ENCODE measurements around the gene PCDHA10. TPM values are rescaled to one million over a fixed set of nuclear protein-coding genes. Genes with fewer than 3 reads are reported as not detected.
A peak's percentile ranks its signal among the peaks of the same experiment; 100 is the strongest.

Gene PCDHA10
- polyA plus RNA-seq, 2 of the 4 experiments (the other 2 are of a cell fraction) = 0.01 to 0.06 TPM

DNA sequence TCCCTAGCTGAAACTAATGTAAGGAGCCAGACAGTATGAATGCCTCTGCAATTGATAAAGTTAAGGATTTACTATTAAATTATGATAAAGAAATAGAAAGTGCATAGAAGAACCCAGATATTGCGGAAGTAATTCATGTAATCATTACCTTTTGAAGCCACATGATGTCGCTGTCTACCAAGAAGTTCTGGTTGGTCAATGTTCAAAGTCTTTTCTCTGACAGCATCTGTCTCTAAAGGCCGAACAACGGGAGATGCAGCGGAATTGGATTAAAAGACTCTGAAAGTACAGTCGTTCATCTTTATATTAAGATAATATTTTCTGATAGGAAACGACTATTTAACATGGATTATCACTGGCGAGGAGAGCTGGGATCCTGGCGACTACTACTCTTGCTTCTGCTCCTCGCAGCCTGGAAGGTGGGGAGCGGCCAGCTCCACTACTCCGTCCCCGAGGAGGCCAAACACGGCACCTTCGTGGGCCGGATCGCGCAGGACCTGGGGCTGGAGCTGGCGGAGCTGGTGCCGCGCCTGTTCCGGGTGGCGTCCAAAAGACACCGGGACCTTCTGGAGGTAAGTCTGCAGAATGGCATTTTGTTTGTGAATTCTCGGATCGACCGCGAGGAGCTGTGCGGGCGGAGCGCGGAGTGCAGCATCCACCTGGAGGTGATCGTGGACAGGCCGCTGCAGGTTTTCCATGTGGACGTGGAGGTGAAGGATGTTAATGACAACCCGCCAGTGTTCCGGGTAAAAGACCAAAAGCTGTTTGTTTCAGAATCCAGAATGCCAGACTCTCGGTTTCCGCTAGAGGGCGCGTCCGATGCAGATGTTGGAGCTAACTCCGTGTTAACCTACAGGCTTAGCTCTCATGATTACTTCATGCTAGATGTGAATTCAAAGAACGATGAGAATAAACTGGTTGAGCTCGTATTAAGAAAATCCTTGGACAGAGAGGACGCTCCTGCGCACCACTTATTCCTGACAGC, 14.4 kb upstream of the PCDHA10 start, which contains the start of gene PCDHA8:
PCDHA8 (plus strand) TSS at position 210 of the 985 bp plus-strand sequence; CDS start at position 345, 135 bp downstream.
- Histone ChIP-seq H3K4me2 (peak within 1 kb of the TSS; percentile 55), H3K27ac (no peak within 1 kb of the TSS), H3K9me3 (0 out of 3 replicates have a peak, but pooled peaks cover 3% of the 10 kb centered on the region), H3K4me3 (peak within 1 kb of the TSS; percentile 42), H3K4me1 (no peaks in the 10 kb centered on the region)
- TF ChIP-seq MAFK (IDR thresholded peaks at IDR 0.05; ENCODE audit: partially characterized antibody) (no peak), SMC3 (IDR thresholded peaks at IDR 0.05) (0 out of 3 replicates have a peak, but pooled peaks have one; percentile 12), RAD21 (conservative IDR thresholded peaks at IDR 0.05 in 1 of 2, IDR thresholded peaks at IDR 0.05 in 1 of 2) (peak; percentile 50 to 55), CTCF (IDR thresholded peaks at IDR 0.05) (peak; percentile 33; the same call in 1 of the 3 replicates)
- CTCF ChIA-PET = interaction anchor here (0.6 to 2.4 kb wide), 28 partner anchors 8 to 528 kb away, joined by 3 to 18 read pairs (median 3); partner anchors contain the start of genes PCDHA1, PCDHA11, PCDHA12 and PCDHA5
- ATAC-seq (peak; percentile 78 to 82; a peak in 5 of 6 replicates), DNase-seq (ENCODE audit: low read depth in 1 of 2, low spot score in 1 of 2) (peak; percentile 20 to 46), FAIRE-seq (no peak)
- 54% methylated on average over 40 of the region's 47 CpGs for WGBS (ENCODE audit: missing lambda C conversion rate)
- POLR2A ChIA-PET = no interaction called here

DNA sequence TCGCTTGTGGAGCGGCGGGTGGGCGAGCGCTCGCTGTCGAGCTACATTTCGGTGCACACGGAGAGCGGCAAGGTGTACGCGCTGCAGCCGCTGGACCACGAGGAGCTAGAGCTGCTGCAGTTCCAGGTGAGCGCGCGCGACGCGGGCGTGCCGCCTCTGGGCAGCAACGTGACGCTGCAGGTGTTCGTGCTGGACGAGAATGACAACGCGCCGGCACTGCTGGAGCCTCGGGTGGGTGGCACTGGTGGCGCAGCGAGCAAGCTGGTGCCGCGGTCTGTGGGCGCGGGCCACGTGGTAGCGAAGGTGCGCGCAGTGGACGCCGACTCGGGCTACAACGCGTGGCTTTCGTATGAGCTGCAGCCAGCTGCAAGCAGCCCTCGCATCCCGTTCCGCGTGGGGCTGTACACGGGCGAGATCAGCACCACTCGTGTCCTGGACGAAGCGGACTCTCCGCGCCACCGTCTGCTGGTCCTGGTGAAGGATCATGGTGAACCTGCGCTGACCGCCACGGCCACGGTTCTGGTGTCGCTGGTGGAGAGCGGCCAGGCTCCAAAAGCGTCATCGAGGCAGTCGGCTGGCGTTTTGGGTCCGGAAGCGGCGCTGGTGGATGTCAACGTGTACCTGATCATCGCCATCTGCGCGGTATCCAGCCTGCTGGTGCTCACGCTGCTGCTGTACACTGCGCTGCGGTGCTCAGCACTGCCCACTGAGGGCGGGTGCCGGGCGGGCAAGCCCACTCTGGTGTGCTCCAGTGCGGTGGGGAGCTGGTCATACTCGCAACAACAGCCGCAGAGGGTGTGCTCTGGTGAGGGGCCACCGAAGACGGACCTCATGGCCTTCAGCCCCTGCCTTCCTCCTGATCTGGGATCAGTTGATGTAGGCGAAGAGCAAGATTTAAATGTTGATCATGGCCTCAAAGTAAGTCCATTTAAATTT, 12.6 kb upstream of the PCDHA10 start:
- DNase-seq (ENCODE audit: low read depth in 1 of 2, low spot score in 1 of 2) (no peak), FAIRE-seq (no peak), ATAC-seq (no peak)
- no peak overlapping the region for H3K4me2 ChIP-seq
- TF ChIP-seq BCL3 (IDR thresholded peaks at IDR 0.05) = no peak
- TF ChIP-seq MAX (IDR thresholded peaks at IDR 0.05) = no peak
- no peak for TF ChIP-seq HDAC2 (IDR thresholded peaks at IDR 0.05)
- no peak for TF ChIP-seq NR3C1 (IDR thresholded peaks at IDR 0.05)
- no peak for TF ChIP-seq POLR2AphosphoS2 (conservative IDR thresholded peaks at IDR 0.05; ENCODE audit: low read length)
- no peak for TF ChIP-seq CBX2 (IDR thresholded peaks at IDR 0.05; ENCODE audit: borderline replicate concordance, low read depth)
- TF ChIP-seq JUNB (IDR thresholded peaks at IDR 0.05) = no peak
- TF ChIP-seq, protein P1, sequence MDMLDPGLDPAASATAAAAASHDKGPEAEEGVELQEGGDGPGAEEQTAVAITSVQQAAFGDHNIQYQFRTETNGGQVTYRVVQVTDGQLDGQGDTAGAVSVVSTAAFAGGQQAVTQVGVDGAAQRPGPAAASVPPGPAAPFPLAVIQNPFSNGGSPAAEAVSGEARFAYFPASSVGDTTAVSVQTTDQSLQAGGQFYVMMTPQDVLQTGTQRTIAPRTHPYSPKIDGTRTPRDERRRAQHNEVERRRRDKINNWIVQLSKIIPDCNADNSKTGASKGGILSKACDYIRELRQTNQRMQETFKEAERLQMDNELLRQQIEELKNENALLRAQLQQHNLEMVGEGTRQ (IDR thresholded peaks at IDR 0.05) = no peak
- TF ChIP-seq ZNF302 (CRISPR knock-in tag; IDR thresholded peaks at IDR 0.05) = no peak
- no peak for TF ChIP-seq FOSL2 (IDR thresholded peaks at IDR 0.05)
- no peak for TF ChIP-seq FOSL2 (CRISPR knock-in tag; IDR thresholded peaks at IDR 0.05)
- no peak for TF ChIP-seq ELK1 (IDR thresholded peaks at IDR 0.05; ENCODE audit: low read depth, low read length)
- TF ChIP-seq, protein P2, sequence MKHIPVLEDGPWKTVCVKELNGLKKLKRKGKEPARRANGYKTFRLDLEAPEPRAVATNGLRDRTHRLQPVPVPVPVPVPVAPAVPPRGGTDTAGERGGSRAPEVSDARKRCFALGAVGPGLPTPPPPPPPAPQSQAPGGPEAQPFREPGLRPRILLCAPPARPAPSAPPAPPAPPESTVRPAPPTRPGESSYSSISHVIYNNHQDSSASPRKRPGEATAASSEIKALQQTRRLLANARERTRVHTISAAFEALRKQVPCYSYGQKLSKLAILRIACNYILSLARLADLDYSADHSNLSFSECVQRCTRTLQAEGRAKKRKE (CRISPR knock-in tag; IDR thresholded peaks at IDR 0.05; ENCODE audit: low read depth) = no peak
- TF ChIP-seq, protein P3, sequence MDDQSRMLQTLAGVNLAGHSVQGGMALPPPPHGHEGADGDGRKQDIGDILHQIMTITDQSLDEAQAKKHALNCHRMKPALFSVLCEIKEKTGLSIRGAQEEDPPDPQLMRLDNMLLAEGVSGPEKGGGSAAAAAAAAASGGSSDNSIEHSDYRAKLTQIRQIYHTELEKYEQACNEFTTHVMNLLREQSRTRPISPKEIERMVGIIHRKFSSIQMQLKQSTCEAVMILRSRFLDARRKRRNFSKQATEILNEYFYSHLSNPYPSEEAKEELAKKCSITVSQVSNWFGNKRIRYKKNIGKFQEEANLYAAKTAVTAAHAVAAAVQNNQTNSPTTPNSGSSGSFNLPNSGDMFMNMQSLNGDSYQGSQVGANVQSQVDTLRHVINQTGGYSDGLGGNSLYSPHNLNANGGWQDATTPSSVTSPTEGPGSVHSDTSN (IDR thresholded peaks at IDR 0.05) = no peak
- TF ChIP-seq HOXA7 (CRISPR knock-in tag; IDR thresholded peaks at IDR 0.05) = no peak
- TF ChIP-seq CHD4 (IDR thresholded peaks at IDR 0.05; ENCODE audit: borderline replicate concordance) = no peak
- TF ChIP-seq HOXB5 (CRISPR knock-in tag; IDR thresholded peaks at IDR 0.05) = no peak
- TF ChIP-seq PHF8 (IDR thresholded peaks at IDR 0.05; ENCODE audit: borderline replicate concordance, low read depth) = no peak
- TF ChIP-seq RFX5 (IDR thresholded peaks at IDR 0.05) = no peak
- no peak overlapping the region for H3K27ac ChIP-seq
- H3K9me3 ChIP-seq = 0 out of 3 replicates have a peak, but pooled peaks cover 3% of the 10 kb centered on the region
- 87% methylated on average over 82 of the region's 87 CpGs for WGBS (ENCODE audit: missing lambda C conversion rate)
- no peaks in the 10 kb centered on the region for H3K4me1 ChIP-seq
- H3K4me3 ChIP-seq = no peak overlapping the region
- ChIA-PET POLR2A (no interaction called here), CTCF (interaction anchor here (1.0 kb wide), 1 partner anchor 197 kb away, joined by 3 read pairs; no protein-coding TSS in a partner anchor)
